HCT116 (cell line): ENCODE results near the gene TMEM132A. TPM values are rescaled to one million over a fixed set of nuclear protein-coding genes. Genes with fewer than 3 reads are reported as not detected.

Experiments used
- ATAC-seq: fragments of 200-7000 bp; cut with Tn5 transposase; 2 replicates; pipeline ENCODE4 v1.9.1; 2020; ENCODE audit warnings: mild to moderate bottlenecking, moderate library complexity
- BruUV-seq: library from RNA; stranded (reverse); fragments of 400-500 nt; replicated peaks from 2 replicates; lab custom pipeline; 2021; lab: Mats Ljungman, UMichigan
- CTCF ChIA-PET: fragments of 300-600 bp; sonication (Branson Sonifier 250); formaldehyde crosslinking; loops from one replicate; lab custom pipeline; 2021; ENCODE audit warnings: antibody characterized with exemption; lab: Charles Lee
- POLR2A ChIA-PET: fragments of 300-600, 350-600 bp; sonication (Branson Sonifier 250); formaldehyde crosslinking; loops from one replicate; lab custom pipeline; 2021; ENCODE audit warnings: antibody characterized with exemption; lab: Charles Lee
- RAD21 ChIA-PET, 2 experiments: fragments of 300-600 bp; sonication (Branson Sonifier 250); formaldehyde crosslinking; loops; one replicate each; lab custom pipeline; 2023; ENCODE audit warnings: low total read pairs in 2 of 2; ENCODE audit not compliant: uncharacterized antibody in 2 of 2, unreplicated experiment in 2 of 2, low non-redundant PET in 1 of 2; lab: Charles Lee
- DNase-seq: peaks from one replicate; pipeline ENCODE4 v3.0.0-alpha.2; 2010; ENCODE audit warnings: low read depth, low spot score
- H2AFZ ChIP-seq: fragments of 200-600 bp; shearing (Covaris generic), sonication (generic); 2 replicates; pipeline ENCODE4 v1.6.1; 2017; ENCODE audit warnings: low read depth, mixed run types, mixed read lengths, antibody characterized with exemption, low read length; ENCODE audit not compliant: poor library complexity, severe bottlenecking
- H3K27ac ChIP-seq: 2 replicates; pipeline ENCODE4 v1.5.1; 2012; ENCODE audit warnings: low read depth, low read length
- H3K27me3 ChIP-seq: fragments of 200-600 bp; sonication (generic); 2 replicates; pipeline ENCODE4 v1.6.1; 2016; ENCODE audit warnings: mixed run types, low read length, mixed read lengths; ENCODE audit not compliant: insufficient read depth
- H3K36me3 ChIP-seq, 2 experiments: fragments of 200-500 bp in 1 of 2; fragments of 200-600 bp in 1 of 2; sonication (Bioruptor generic) in 1 of 2; sonication (generic) in 1 of 2; 2 replicates each; pipeline versions ENCODE4 v1.5.1 to v1.6.1; 2014 to 2016; ENCODE audit warnings: low read length in 2 of 2, inconsistent platforms in 1 of 2, mixed read lengths in 1 of 2, mixed run types in 1 of 2; ENCODE audit not compliant: insufficient read depth in 2 of 2, control insufficient read depth in 1 of 2
- H3K4me1 ChIP-seq, 2 experiments: fragments of 200-600 bp in 1 of 2; sonication (generic) in 1 of 2; 2 replicates each; pipeline versions ENCODE4 v1.5.1 to v1.6.1; 2012 to 2017; ENCODE audit warnings: low read length in 2 of 2, inconsistent platforms in 1 of 2, mild to moderate bottlenecking in 1 of 2, mixed read lengths in 1 of 2, mixed run types in 1 of 2, moderate library complexity in 1 of 2; ENCODE audit not compliant: insufficient read depth in 2 of 2, control insufficient read depth in 1 of 2
- H3K4me2 ChIP-seq: fragments of 200-600 bp; sonication (generic); 2 replicates; pipeline ENCODE4 v1.6.1; 2017; ENCODE audit warnings: mixed run types, low read length, mixed read lengths
- H3K4me3 ChIP-seq, 2 experiments: fragments of 200-600 bp in 1 of 2; sonication (generic) in 1 of 2; replicated peaks in 1 of 2; 2 replicates each; pipeline ENCODE4 v1.5.1; 2011 to 2016; ENCODE audit warnings: low read length in 2 of 2, control low read depth in 1 of 2, low read depth in 1 of 2, mild to moderate bottlenecking in 1 of 2, mixed read lengths in 1 of 2, mixed run types in 1 of 2
- H3K79me2 ChIP-seq: fragments of 200-600 bp; sonication (generic); 2 replicates; pipeline ENCODE4 v1.6.1; 2017; ENCODE audit warnings: mild to moderate bottlenecking, mixed run types, low read length, moderate library complexity, mixed read lengths; ENCODE audit not compliant: insufficient read depth
- H3K9ac ChIP-seq: fragments of 200-600 bp; sonication (generic); 2 replicates; pipeline ENCODE4 v1.6.1; 2016; ENCODE audit warnings: low read length, mixed read lengths
- H3K9me2 ChIP-seq: fragments of 200-600 bp; sonication (generic), shearing (Covaris generic); 2 replicates; pipeline ENCODE4 v1.6.1; 2017; ENCODE audit warnings: mixed run types, mild to moderate bottlenecking, moderate library complexity; ENCODE audit not compliant: insufficient read depth
- H3K9me3 ChIP-seq, 2 experiments: fragments of 200-500 bp in 1 of 2; fragments of 200-600 bp in 1 of 2; sonication (Bioruptor generic) in 1 of 2; sonication (generic) in 1 of 2; 2 replicates each; pipeline ENCODE4 v1.6.1; 2014 to 2017; ENCODE audit warnings: low read length in 2 of 2, mixed read lengths in 2 of 2, inconsistent platforms in 1 of 2, low read depth in 1 of 2, mild to moderate bottlenecking in 1 of 2, mixed run types in 1 of 2, moderate library complexity in 1 of 2; ENCODE audit not compliant: control insufficient read depth in 1 of 2, insufficient read depth in 1 of 2
- H4K20me1 ChIP-seq: fragments of 200-600 bp; sonication (generic), shearing (Covaris generic); 2 replicates; pipeline ENCODE4 v1.6.1; 2017; ENCODE audit warnings: mixed run types, mild to moderate bottlenecking, moderate library complexity; ENCODE audit not compliant: insufficient read depth
- ATF3 ChIP-seq: IDR thresholded peaks from 2 replicates; pipeline ENCODE4 v1.6.1; 2012
- CEBPB ChIP-seq: IDR thresholded peaks from 2 replicates; pipeline ENCODE4 v1.6.1; 2012; ENCODE audit warnings: low read depth
- CTCF ChIP-seq, 3 experiments: fragments of 200-600 bp in 1 of 3; sonication (generic) in 1 of 3; IDR thresholded peaks in 2 of 3; conservative IDR thresholded peaks in 1 of 3; 2 replicates each; pipeline ENCODE4 v1.5.1; 2012 to 2017; ENCODE audit warnings: low read depth in 2 of 3, low read length in 2 of 3, antibody characterized with exemption in 1 of 3, borderline replicate concordance in 1 of 3, control low read depth in 1 of 3, mild to moderate bottlenecking in 1 of 3, mixed read lengths in 1 of 3, mixed run types in 1 of 3, moderate library complexity in 1 of 3; ENCODE audit not compliant: insufficient read depth in 1 of 3
- EGR1 ChIP-seq: IDR thresholded peaks from 2 replicates; pipeline ENCODE4 v1.6.1; 2012; ENCODE audit warnings: low read depth
- ELF1 ChIP-seq: IDR thresholded peaks from 2 replicates; pipeline ENCODE4 v1.6.1; 2012; ENCODE audit warnings: low read depth, borderline replicate concordance
- EZH2phosphoT487 ChIP-seq: fragments of 200-600 bp; IDR thresholded peaks from 2 replicates; pipeline ENCODE4 v1.6.1; 2018; ENCODE audit warnings: antibody characterized with exemption, borderline replicate concordance
- FOSL1 ChIP-seq: IDR thresholded peaks from 2 replicates; pipeline ENCODE4 v1.6.1; 2012; ENCODE audit warnings: low read depth
- JUND ChIP-seq: IDR thresholded peaks from 2 replicates; pipeline ENCODE4 v1.6.1; 2012
- MAX ChIP-seq: IDR thresholded peaks from 2 replicates; pipeline ENCODE4 v1.6.1; 2012
- POLR2AphosphoS5 ChIP-seq: IDR thresholded peaks from 2 replicates; pipeline ENCODE4 v1.6.1; 2011; ENCODE audit warnings: mild to moderate bottlenecking, low read depth, low read length, moderate library complexity
- RAD21 ChIP-seq: IDR thresholded peaks from 2 replicates; pipeline ENCODE4 v1.6.1; 2012; ENCODE audit warnings: low read depth, mild to moderate bottlenecking
- YY1 ChIP-seq: IDR thresholded peaks from 2 replicates; pipeline ENCODE4 v1.6.1; 2011; ENCODE audit warnings: low read length, low read depth, moderate library complexity, mild to moderate bottlenecking; ENCODE audit not compliant: insufficient replicate concordance; ENCODE audit errors: extremely low read depth
- ZFX ChIP-seq: fragments of 450-650 bp; IDR thresholded peaks from 2 replicates; pipeline ENCODE4 v1.6.1; 2017
- ZNF274 ChIP-seq: fragments of 200-500 bp; sonication (Bioruptor generic); IDR thresholded peaks from 2 replicates; pipeline ENCODE4 v1.6.1; 2014; ENCODE audit warnings: mild to moderate bottlenecking, low read depth, low read length, inconsistent platforms
- intact Hi-C: fragments of 100-400 bp; cut with micrococcal nuclease; formaldehyde crosslinking; loops from 2 replicates; pipeline ENCODE4 v1.10.0; 2022
- total RNA-seq: library from RNA; stranded (reverse); gene quantifications from one replicate; pipeline ENCODE4 v1.2.1, GENCODE V29; 2021; ENCODE audit not compliant: unreplicated experiment

TMEM132A gene
- total RNA-seq, 1 experiment from 2014 or later, result 120 TPM

- Histone ChIP-seq H4K20me1 (no peaks in the 10 kb centered on the region), H3K27ac (no peak overlapping the region), H3K79me2 (no peaks in the 10 kb centered on the region), H3K9ac (no peak overlapping the region), H3K9me2 (no peaks in the 10 kb centered on the region), H3K4me1 (no peaks in the 10 kb centered on the region), H2AFZ (no peak overlapping the region), H3K9me3 (no peaks in the 10 kb centered on the region), H3K27me3 (0 out of 2 replicates have a peak, but pooled peaks cover 11% of the 10 kb centered on the region), H3K36me3 (no peaks in the 10 kb centered on the region), H3K4me2 (no peak overlapping the region), H3K4me3 (no peak overlapping the region)
- DNase-seq (no peak), ATAC-seq (no peak)
- no TSS peak for BruUV-seq
- ChIA-PET POLR2A (no interaction called here), RAD21 (interaction anchor here in 1 of 2 experiments (0.6 kb wide), 1 partner anchor 514 kb away, joined by 3 read pairs; no protein-coding TSS in a partner anchor), CTCF (no interaction called here)
- intact Hi-C loops, result no loop called here
- TF ChIP-seq YY1 (no peak), ZNF274 (no peak), ELF1 (no peak), CEBPB (no peak), EZH2phosphoT487 (no peak), JUND (no peak), POLR2AphosphoS5 (no peak), ZFX (no peak), EGR1 (no peak), FOSL1 (no peak), RAD21 (no peak), MAX (no peak), CTCF (IDR thresholded peaks at IDR 0.05 in 2 of 3, conservative IDR thresholded peaks at IDR 0.05 in 1 of 3; ENCODE audit: borderline replicate concordance in 1 of 3, insufficient read depth in 1 of 3, low read depth in 2 of 3, low read length in 2 of 3) (no peak), ATF3 (no peak)
Observed at GRCh38 chr11:60941371-60942119, 17.3 kb downstream of the TMEM132A start.
